Tongue (tissue), 2 donors: ENCODE data around the gene NTN5. TPM values are rescaled to one million over a fixed set of nuclear protein-coding genes. Genes with fewer than 3 reads are reported as not detected.
"Not testable (repeated sequence)": the region's sequence is repeated elsewhere in the genome, so short reads cannot be mapped to it uniquely, and the experiment has no call there.

Source experiments
- DNase-seq: peaks from one replicate; pipeline ENCODE4 v3.0.0-alpha.2; 2015
- total RNA-seq: library from RNA; depleted of rRNA; stranded (reverse); fragments of >200 nt; gene quantifications from one replicate; pipeline ENCODE4 v1.2.3, GENCODE V29; 2014

Gene NTN5
- total RNA-seq, 1 donor from 2014 or later: 0.21 TPM

GRCh38 chr19:48669903-48670668 lies 2.7 kb downstream of the NTN5 start:
- no peak for DNase-seq

DNA sequence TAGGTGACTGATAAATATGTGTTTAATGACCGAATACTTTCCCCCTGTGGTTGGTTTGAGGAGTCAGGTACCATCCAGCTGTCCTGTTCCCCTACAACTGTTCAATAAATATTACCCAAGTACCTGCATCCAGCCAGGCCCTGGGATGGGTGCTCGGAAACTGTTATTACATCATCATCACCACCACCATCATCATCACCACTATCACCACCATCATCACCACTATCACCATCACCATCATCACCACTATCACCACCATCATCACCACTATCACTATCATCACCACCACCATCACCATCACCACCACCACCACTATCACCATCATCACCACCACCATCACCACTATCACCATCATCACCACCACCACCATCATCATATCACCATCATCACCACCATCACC lies 4.1 kb downstream of the NTN5 start:
- DNase-seq: no peak

- DNase-seq: no peak
Observed at GRCh38 chr19:48668332-48668731, 4.5 kb downstream of the NTN5 start.

GRCh38 chr19:48665786-48666185 lies 7.0 kb downstream of the NTN5 start:
- no peak for DNase-seq

GRCh38 chr19:48664476-48664875 lies 8.3 kb downstream of the NTN5 start:
- DNase-seq: no peak

DNA sequence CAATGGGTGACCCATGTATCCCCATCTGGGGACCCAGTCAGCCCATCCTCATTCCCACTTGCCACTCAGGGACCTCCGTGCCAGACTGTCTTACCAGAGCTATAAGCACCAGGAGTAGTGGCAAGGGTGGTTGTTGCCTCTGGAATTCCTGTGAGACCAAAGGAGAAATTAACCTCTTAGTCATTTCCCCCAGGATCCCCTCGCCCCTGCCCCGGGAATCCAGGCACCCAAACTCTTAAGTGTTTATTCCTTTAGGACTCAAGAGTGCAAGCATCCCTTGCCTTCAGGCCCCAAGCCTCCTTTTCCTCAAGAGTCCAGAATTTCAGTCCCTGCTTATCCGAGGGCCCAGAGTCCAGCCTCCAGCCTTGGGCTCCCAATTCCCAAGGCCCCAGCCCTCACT lies 9.2 kb downstream of the NTN5 start:
- DNase-seq: no peak

- DNase-seq: no peak
Observed at GRCh38 chr19:48661711-48662090, 11.1 kb downstream of the NTN5 start.

DNA sequence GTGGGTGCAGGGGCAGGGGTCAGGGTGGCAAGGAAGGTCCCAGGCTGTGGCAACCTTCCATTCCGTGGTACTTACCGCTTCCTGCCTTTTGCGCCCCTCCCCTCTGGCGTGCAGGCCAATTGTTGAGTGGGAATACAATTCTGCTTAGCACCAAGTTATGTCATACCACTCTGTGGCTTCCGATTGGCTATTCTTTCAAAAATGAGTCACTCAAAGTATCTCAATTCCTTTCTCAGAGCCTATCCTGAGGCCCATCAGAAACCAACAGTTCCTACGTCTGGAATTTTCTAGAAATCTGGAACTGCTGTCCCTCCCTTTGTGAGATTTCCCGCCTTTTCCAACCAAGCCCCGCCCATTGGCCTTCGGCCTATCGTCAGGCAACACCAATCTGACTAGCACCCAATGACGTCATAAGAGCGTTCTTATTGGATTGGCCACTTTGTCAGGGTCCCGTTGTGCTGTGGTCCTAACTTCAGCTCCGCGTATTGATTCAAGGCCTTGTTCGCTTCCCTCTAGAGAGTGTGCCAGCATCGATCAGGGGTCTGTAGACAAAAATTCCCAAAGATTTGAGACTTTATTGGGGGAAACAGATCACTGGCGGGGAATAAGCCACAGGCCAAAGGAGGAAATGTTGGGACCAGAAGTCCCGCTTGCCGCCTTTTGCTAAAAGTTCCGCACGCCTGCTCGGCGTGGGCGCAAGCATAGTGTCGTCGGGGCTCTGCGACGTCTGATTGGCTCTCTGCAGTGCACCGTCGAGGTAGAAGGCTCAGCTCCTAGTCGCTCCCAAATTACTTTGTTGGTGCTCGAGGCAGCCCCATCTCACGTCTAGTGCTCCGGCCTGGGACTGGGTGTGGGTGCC lies 11.7 kb downstream of the NTN5 start:
- peak; percentile 87 for DNase-seq

GRCh38 chr19:48659768-48660167 lies 13.0 kb downstream of the NTN5 start:
- no peak for DNase-seq

DNA sequence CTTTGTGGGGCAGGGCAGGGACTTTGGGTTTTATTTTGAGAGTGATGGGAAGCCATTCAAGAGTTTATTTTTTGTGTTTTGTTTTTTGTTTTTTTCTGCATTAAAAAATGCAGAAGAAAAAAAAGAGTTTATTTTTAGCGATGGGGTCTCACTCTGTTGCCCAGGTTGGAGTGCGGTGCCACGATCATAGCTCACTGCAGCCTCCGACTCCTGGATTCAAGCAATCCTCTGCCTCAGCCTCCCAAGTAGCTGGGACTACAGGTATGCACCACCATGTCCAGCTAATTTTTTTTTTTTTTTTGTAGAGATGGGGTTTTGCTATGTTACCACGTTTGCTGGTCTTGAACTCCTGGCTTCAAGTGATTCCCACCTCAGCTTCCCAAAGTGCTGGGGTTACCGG lies 14.3 kb downstream of the NTN5 start:
- no peak for DNase-seq

DNA sequence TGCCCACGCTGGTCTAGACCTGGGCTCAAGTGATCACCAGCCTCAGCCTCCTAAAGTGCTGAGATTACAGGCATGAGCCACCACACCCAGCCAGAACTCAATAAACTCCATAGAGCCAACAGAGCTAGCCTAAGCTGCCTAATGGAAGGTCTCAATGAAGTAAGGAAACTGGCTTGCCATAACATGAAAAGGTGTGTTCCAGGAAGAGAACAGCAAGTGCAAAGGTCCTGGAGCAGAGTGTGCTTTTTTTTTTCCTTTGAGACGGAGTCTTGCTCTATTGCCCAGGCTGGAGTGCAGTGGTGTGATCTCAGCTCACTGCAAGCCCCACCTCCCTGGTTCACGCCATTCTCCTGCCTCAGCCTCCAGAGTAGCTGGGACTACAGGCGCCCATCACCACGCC lies 15.0 kb downstream of the NTN5 start:
- not testable (repeated sequence) for DNase-seq

DNA sequence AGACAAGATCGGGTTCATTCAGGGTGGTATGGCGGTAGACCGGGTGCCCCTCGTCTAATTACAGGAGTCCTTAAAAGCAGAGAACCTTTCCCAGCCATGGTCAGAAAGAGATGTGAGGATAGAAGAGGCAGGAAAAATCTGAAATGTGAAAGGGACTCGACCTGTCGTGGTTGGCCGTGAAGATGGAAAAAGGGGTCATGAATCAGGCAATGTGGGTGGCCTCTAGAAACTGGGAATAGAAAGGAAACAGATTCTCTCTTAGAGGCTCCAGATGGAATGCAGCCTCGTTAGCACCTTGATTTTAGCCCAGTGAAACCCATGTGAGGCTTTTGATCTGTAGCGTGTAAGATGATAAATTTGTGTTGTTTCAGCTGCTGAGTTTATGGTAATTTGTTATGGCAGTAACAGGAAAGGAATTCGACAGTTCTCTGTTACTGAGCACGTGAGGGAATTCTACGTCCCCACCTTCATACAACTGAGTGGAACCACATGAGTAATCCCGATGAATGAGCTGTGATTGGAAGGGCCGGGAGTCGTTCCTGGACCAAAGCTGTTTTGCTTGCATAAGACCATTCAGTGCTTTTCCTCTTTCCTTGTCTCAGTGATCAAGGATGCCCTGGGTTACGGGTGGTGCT lies 15.9 kb downstream of the NTN5 start:
- peak; percentile 75 for DNase-seq

DNA sequence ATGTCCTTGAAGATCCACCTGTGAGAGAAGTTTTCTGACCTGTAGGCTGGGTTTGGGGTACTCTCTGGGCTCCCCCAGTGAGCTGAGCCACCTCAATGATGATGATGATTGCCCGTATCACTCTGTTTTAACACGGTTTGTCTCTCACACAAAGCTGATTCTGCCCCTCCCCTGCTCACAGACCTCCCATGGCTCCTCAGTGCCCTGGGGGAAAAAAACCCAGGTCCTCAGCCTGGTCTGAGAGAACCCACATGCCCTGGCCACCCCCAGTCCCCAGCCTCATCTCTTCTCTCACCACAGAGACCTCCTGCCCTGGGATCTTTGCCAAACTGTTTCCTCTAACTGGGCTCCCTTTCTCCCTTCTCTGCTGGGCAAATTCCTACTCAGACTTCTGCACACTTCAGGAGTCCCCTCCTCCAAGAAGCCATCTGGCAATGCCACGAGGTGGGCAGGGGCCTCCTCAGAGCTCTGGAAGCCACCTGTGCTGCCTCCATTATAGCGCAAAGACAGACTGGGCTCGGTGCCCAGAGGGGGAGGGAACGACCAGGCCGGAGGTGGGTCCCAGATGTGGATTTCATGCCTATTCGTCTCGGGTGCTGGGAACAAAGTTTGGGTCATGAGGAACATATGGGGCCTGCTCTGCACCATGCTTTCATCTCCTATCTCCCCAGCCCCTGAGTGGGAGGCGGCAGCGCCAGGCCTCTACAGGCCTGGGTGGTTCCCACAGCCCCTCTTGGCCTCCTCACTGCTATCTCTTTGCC lies 18.3 kb downstream of the NTN5 start:
- peak; percentile 95 for DNase-seq

DNA sequence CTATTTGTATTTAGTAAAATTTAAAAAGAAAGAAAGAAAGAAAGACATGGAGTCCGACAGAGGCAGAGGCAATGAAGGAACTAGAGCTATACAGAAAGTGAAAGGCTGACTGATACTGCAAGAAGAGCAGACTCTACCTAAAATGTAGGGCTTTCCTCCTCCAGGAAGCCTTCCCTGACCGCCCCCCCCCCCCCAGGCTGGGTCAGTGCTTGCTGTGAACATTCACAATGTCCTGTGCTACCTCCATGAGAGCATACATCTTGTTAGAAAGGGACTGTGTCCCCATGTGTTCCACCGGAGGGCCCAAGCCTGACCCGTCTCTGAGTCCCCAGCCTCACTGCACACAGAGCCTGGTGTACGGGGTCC lies 21.2 kb downstream of the NTN5 start:
- DNase-seq: no peak

- no peak for DNase-seq
Observed at GRCh38 chr19:48650974-48651682, 21.7 kb downstream of the NTN5 start.

GRCh38 chr19:48648134-48648533 lies 24.7 kb downstream of the NTN5 start:
- DNase-seq: peak; percentile 24

- peak; percentile 28 for DNase-seq
Observed at GRCh38 chr19:48646722-48647216, 26.0 kb downstream of the NTN5 start.

- peak; percentile 97 for DNase-seq
Observed at GRCh38 chr19:48646001-48646721, 26.7 kb downstream of the NTN5 start, which contains the start of gene CA11. TSS of gene CA11 (minus strand) at chr19:48646187. CDS start at chr19:48645632, 555 bp downstream.

DNA sequence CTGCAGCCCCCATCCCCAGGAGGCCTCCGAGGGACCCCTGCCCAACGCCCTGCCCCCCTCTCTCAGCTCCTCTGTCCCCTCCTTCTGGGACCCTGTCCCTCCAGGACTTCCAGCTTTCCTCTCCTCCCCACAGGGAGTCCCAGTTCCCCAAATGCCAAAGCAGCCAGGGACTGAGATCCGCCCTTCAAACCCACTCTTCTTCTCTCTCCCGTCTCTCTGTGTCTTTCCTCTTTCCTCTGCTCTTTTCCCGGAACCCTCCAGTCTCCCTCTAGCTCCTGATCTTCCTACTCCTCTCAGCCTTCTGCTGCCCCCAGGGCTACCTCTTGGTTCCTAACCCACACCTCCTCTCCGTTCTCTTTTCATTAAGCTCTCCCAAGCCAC lies 27.2 kb downstream of the NTN5 start:
- no peak for DNase-seq

DNA sequence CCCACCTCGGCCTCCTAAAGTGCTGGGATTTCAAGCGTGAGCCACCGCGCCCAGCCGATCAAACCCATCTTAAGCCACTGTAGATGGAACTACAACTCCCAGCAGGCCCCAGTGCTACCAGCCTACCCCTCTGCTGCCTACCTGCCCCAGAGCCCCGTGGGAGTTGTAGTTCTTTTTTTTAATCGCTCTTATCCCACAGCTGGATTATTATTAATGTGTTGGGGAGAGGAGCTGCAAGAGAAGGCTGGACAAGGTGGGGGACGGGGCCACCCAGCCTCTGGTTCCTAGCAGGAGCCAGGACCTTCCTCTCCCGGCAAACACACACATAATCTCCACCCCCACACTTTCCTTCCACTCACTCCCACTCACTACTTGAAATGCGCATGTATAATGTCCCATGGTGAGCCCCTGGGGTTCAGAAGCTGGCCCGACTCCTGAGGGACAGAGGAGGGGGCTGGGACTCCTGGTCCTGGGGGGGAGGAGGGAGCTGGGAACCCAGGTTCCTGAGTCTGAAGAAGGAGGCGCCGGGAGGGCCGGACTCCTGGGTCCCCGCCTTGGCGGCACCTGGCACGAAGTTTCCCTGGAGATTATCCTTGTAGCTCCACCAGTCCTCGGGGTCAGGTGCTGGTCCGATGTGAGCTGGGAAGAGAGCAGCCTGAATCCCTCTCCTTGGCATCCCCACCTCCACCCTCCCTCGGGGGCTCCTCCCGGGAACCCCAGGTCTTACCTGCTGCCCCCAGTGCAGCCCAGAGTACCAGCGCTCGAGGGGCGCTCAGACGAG lies 27.8 kb downstream of the NTN5 start:
- DNase-seq: peak; percentile 90
